Motor neuron (in vitro differentiated cells): ENCODE data around the gene TMC1. TPM values are rescaled to one million over a fixed set of nuclear protein-coding genes. Genes with fewer than 3 reads are reported as not detected.
A peak's percentile ranks its signal among the peaks of the same experiment; 100 is the strongest.
"Not testable (repeated sequence)": the region's sequence is repeated elsewhere in the genome, so short reads cannot be mapped to it uniquely, and the experiment has no call there.

Experiments used
- ATAC-seq, 8 experiments: fragments of 200-7000 bp; cut with Tn5 transposase; replicated peaks in 6 of 8; 2 replicates each; pipeline ENCODE4 v1.8.0; 2021; ENCODE audit warnings: mild to moderate bottlenecking in 8 of 8, moderate library complexity in 8 of 8
- H3K27ac ChIP-seq, 2 donors: fragments of 250-450 bp; sonication (Bioruptor Pico); 2 replicates each; pipeline ENCODE4 v1.9.0; 2021; ENCODE audit warnings: antibody characterized with exemption in 2 of 2, mild to moderate bottlenecking in 2 of 2, moderate library complexity in 1 of 2
- H3K4me1 ChIP-seq, 2 donors: fragments of 250-450 bp; sonication (Bioruptor Pico); replicated peaks in 1 of 2; 2 replicates each; pipeline ENCODE4 v1.6.1; 2021; ENCODE audit warnings: antibody characterized with exemption in 2 of 2, mild to moderate bottlenecking in 2 of 2, moderate library complexity in 1 of 2
- H3K4me3 ChIP-seq, 5 donors: fragments of 250-450 bp; sonication (Bioruptor Pico); 2 replicates each; pipeline ENCODE4 v1.9.0; 2021; ENCODE audit warnings: antibody characterized with exemption in 5 of 5, mild to moderate bottlenecking in 5 of 5, moderate library complexity in 4 of 5
- WGBS, 10 experiments: fragments of 450-650 bp; shearing (Covaris generic); methylation state at CpG; one replicate each; pipeline ENCODE4 v1.0.0; 2022; 5-methylcytosine and 5-hydroxymethylcytosine counted together
- in situ Hi-C, 9 experiments: fragments of 400-800 bp; cut with MboI; loops; one replicate each; pipeline ENCODE4 v1.15.0; 2021; ENCODE audit warnings: low sequenced_read_pairs in 9 of 9, low pct_unique_long_range_greater_than_20kb in 2 of 9; ENCODE audit not compliant: unreplicated experiment in 9 of 9
- total RNA-seq, 8 experiments: library from RNA; unstranded; fragments of 300-600 nt; gene quantifications; 2 replicates each; pipeline versions ENCODE4 v1.2.3 to v1.2.4, GENCODE V29; 2022

TMC1 gene
- total RNA-seq, 8 experiments from 2014 or later, result 0.18 to 7.6 (median 0.85) TPM

GRCh38 chr9:72857624-72857996 lies 336.2 kb downstream of the TMC1 start:
- Histone ChIP-seq H3K4me1 (no peaks in the 10 kb centered on the region), H3K4me3 (no peak overlapping the region), H3K27ac (no peak overlapping the region)
- WGBS, 10 experiments, result 86 to 100% (median 94%) methylated on average over 2 of the region's 2 CpGs; no CpG with 5 or more reads in 2 of the 10 experiments
- in situ Hi-C loops, result loop anchor here in 6 of 9 experiments (10.0 to 25.0 kb wide), 4 partner anchors 155 to 330 kb away; no protein-coding TSS in a partner anchor
- peak in 1 of 8 experiments; percentile 12 for ATAC-seq

- Histone ChIP-seq H3K4me1 (no peaks in the 10 kb centered on the region), H3K27ac (no peak overlapping the region), H3K4me3 (no peak overlapping the region)
- peak in 3 of 8 experiments; percentile 32 to 77 (median 56) for ATAC-seq
- in situ Hi-C loops, result loop anchor here in 6 of 9 experiments (10.0 to 25.0 kb wide), 4 partner anchors 154 to 329 kb away; no protein-coding TSS in a partner anchor
- WGBS, 10 experiments, result 36 to 100% (median 56%) methylated on average over 1 to 5 of the region's 5 CpGs
These were observed 336.9 kb downstream of the TMC1 start for GRCh38 chr9:72858089-72858912.

GRCh38 chr9:72862788-72863187 lies 341.4 kb downstream of the TMC1 start:
- H3K27ac ChIP-seq, H3K4me3 ChIP-seq, H3K4me1 ChIP-seq, ATAC-seq: not testable (repeated sequence)
- in situ Hi-C loops, result loop anchor here in 7 of 9 experiments (10.0 to 25.0 kb wide), 5 partner anchors 150 to 325 kb away; no protein-coding TSS in a partner anchor
- 75 to 100% (median 94%) methylated on average over 1 to 6 of the region's 7 CpGs for WGBS, 10 experiments

- Histone ChIP-seq H3K4me1 (no peaks in the 10 kb centered on the region), H3K4me3 (no peak overlapping the region), H3K27ac (no peak overlapping the region)
- no peak for ATAC-seq
- in situ Hi-C loops, result loop anchor here in 7 of 9 experiments (10.0 to 25.0 kb wide), 5 partner anchors 149 to 324 kb away; no protein-coding TSS in a partner anchor
- 42 to 100% (median 83%) methylated on average over 1 to 4 of the region's 4 CpGs; no CpG with 5 or more reads in 2 of the 10 experiments for WGBS, 10 experiments
These were observed 342.2 kb downstream of the TMC1 start for GRCh38 chr9:72863456-72864094.

GRCh38 chr9:72864327-72864726 lies 342.9 kb downstream of the TMC1 start:
- Histone ChIP-seq H3K4me1 (no peaks in the 10 kb centered on the region), H3K4me3 (no peak overlapping the region), H3K27ac (no peak overlapping the region)
- peak in 1 of 8 experiments; percentile 28 for ATAC-seq
- in situ Hi-C loops, result loop anchor here in 7 of 9 experiments (10.0 to 25.0 kb wide), 5 partner anchors 148 to 323 kb away; no protein-coding TSS in a partner anchor
- 83 to 100% (median 87%) methylated on average over 1 of the region's 1 CpG; no CpG with 5 or more reads in 6 of the 10 experiments for WGBS, 10 experiments

- in situ Hi-C loops, result loop anchor here in 6 of 9 experiments (25.0 kb wide), 3 partner anchors 141 to 316 kb away; no protein-coding TSS in a partner anchor
- Histone ChIP-seq H3K4me3 (no peak overlapping the region), H3K27ac (no peak overlapping the region), H3K4me1 (no peaks in the 10 kb centered on the region)
- 18 to 74% (median 54%) methylated on average over 1 to 3 of the region's 3 CpGs for WGBS, 10 experiments
- ATAC-seq, result peak in 3 of 8 experiments; percentile 25 to 37 (median 32)
These were observed 350.3 kb downstream of the TMC1 start for GRCh38 chr9:72871685-72872084.

- no peak for ATAC-seq
- in situ Hi-C loops, result loop anchor here in 6 of 9 experiments (25.0 kb wide), 3 partner anchors 140 to 315 kb away; no protein-coding TSS in a partner anchor
- Histone ChIP-seq H3K4me3 (no peak overlapping the region), H3K4me1 (no peaks in the 10 kb centered on the region), H3K27ac (no peak overlapping the region)
- 57 to 100% (median 100%) methylated on average over 1 to 2 of the region's 2 CpGs; no CpG with 5 or more reads in 4 of the 10 experiments for WGBS, 10 experiments
These were observed 351.3 kb downstream of the TMC1 start for GRCh38 chr9:72872718-72873117.

GRCh38 chr9:72873456-72873855 lies 352.0 kb downstream of the TMC1 start:
- in situ Hi-C loops, result loop anchor here in 6 of 9 experiments (25.0 kb wide), 3 partner anchors 139 to 314 kb away; no protein-coding TSS in a partner anchor
- WGBS, 10 experiments, result 25 to 89% (median 67%) methylated on average over 1 of the region's 1 CpG; no CpG with 5 or more reads in 1 of the 10 experiments
- Histone ChIP-seq H3K27ac (no peak overlapping the region), H3K4me1 (no peaks in the 10 kb centered on the region), H3K4me3 (no peak overlapping the region)
- ATAC-seq, result no peak

- WGBS, 10 experiments, result 80 to 100% methylated on average over 1 to 2 of the region's 2 CpGs; no CpG with 5 or more reads in 8 of the 10 experiments
- H3K4me3 ChIP-seq, result no peak overlapping the region
- no peaks in the 10 kb centered on the region for H3K4me1 ChIP-seq
- no peak for ATAC-seq
- H3K27ac ChIP-seq, result no peak overlapping the region
- in situ Hi-C loops, result loop anchor here in 6 of 9 experiments (25.0 kb wide), 3 partner anchors 138 to 313 kb away; no protein-coding TSS in a partner anchor
These were observed 352.9 kb downstream of the TMC1 start for GRCh38 chr9:72874344-72874743.

- in situ Hi-C loops, result no loop called here
- Histone ChIP-seq H3K4me1 (no peaks in the 10 kb centered on the region), H3K27ac (no peak overlapping the region), H3K4me3 (no peak overlapping the region)
- no peak for ATAC-seq
These were observed 353.8 kb downstream of the TMC1 start for GRCh38 chr9:72875221-72875620.

GRCh38 chr9:72880821-72881220 lies 359.4 kb downstream of the TMC1 start:
- in situ Hi-C loops, result no loop called here

GRCh38 chr9:72882117-72882775 lies 360.8 kb downstream of the TMC1 start:
- no peak overlapping the region for H3K27ac ChIP-seq
- peak in 2 of 8 experiments; percentile 68 to 83 for ATAC-seq

More at GRCh38 chr9:72880821-72881220, 359.4 kb downstream of the TMC1 start:
- 31 to 100% (median 71%) methylated on average over 1 to 2 of the region's 2 CpGs; no CpG with 5 or more reads in 4 of the 10 experiments for WGBS, 10 experiments
- Histone ChIP-seq H3K4me1 (no peaks in the 10 kb centered on the region), H3K27ac (no peak overlapping the region), H3K4me3 (no peak overlapping the region)
- ATAC-seq, result no peak

More at GRCh38 chr9:72882117-72882775, 360.8 kb downstream of the TMC1 start:
- WGBS, 10 experiments, result 38 to 100% (median 92%) methylated on average over 2 to 6 of the region's 6 CpGs; no CpG with 5 or more reads in 3 of the 10 experiments
- in situ Hi-C loops, result no loop called here
- H3K4me3 ChIP-seq, result no peak overlapping the region
- no peaks in the 10 kb centered on the region for H3K4me1 ChIP-seq
